LHCN-M2 (cell line): ENCODE results near the gene RAMACL. TPM values are rescaled to one million over a fixed set of nuclear protein-coding genes. Genes with fewer than 3 reads are reported as not detected.
"Not testable (repeated sequence)": the region's sequence is repeated elsewhere in the genome, so short reads cannot be mapped to it uniquely, and the experiment has no call there.

Experiments
- DNase-seq: peaks from one replicate; pipeline ENCODE4 v3.0.0-alpha.2; 2012; ENCODE audit warnings: low read depth
- polyA plus RNA-seq: library from polyadenylated mRNA; unstranded; fragments of >200 nt; gene quantifications from one replicate; pipeline ENCODE4 v1.2.1, GENCODE V29; 2012; ENCODE audit warnings: missing spikeins
- total RNA-seq: library from RNA; depleted of rRNA; stranded (reverse); fragments of >200 nt; gene quantifications from 2 replicates; pipeline ENCODE4 v1.2.3, GENCODE V29; 2014; rRNA removed

The RAMACL gene
- total RNA-seq, result 0.06 TPM in 1 of 2 replicates, not detected in the other
- polyA plus RNA-seq, result 0.17 TPM

DNA sequence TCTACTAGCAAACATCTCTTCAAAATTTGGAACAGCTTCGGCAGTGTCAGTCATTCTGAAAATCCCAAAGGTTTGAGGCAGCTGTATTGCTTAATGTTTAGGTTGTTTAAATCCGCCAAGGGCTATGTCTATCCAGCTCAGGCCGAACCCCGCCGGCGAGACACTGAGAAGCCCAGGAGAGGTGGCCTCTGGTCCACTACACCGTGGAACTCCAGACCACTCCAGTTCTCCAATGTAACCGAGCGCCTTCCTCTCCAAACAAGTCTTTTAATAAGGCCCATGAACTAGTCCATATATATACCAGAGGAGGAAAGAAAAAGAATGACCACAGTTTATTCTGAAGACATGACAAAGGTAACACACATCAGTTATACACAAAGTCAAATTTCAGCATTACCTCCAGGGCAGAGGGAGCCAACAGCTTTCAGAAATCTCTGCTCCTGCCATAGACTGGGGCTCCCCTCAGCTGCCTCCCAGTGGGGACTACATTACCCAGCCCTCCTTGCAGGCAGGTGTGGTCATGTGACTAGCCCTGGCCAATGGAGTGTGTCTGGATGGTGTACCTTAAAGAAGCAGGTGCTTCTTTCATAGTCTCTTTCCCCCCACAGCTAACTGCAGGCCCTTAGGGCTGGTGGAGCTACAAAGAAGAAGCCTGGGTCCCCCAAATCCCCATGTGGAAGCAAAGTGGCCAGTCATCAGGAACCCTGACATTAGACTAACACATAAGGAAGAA, at the start of gene RAMACL:
Gene RAMACL (minus strand): TSS at position 255 of the 733 bp plus-strand sequence. CDS start 201 bp downstream, at position 54.
- DNase-seq, result peak; percentile 19

DNA sequence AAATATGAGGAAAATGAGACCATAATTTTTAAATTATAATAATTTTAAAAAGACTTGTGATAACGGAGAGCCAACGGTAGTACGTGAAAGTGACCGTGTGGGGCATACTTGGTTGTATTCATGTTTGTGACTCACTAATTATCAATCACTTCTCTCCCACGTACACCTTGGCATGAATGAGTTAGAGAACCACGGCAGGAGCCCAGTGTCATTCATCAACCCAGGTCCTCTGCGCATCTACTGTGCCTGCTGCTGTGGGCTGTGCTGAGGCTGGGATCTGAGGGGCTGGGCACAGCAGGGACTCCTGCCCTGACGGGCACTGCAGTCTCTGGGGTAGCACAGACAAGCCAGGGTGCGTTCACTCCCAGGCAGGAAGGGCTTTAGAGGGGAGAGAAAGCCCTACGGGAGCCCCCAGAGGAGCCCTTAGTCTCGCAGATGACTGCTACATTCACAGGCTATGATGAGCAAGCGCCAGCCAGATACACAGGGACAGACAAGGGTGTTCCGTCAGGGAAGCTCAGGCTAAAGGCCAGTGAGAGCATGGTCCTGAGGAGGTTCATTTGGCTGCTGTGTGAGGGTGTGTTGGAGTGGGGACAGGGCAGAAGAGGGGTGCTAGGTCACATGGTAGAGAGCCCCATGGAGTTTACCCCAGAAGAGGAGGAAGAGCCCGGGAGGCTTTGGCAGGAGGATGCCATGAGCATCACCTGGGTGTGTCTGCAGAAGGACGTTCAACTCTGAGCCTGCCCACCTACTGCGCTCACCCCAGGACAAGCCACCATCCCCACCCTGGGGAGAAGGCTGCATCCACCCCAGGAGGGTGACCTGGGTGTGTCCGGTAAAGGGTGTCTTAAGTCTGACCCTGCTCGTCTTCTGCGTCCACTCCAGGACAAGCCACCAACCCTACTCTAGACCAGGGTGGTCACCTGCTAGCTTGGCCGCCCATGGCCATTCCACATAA, 48.8 kb upstream of the RAMACL start:
- no peak for DNase-seq

DNA sequence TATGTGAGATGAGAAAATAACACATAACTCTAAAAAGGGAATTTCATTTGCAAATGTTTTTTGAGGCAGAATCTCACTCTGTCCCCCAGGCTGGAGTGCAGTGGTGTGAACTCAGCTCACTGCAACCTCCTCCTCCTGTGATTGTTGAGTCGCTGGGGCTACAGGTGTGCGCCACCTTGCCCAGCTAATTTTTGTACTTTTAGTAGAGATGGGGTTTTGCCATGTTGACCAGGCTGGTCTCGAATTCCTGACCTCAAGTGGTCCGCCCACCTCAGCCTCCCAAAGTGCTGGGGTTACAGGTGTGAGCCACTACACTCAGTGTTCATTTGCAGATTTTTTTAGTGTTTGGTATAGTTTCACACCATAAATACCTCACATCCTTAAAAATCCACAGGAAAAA, 48.1 kb upstream of the RAMACL start:
- not testable (repeated sequence) for DNase-seq

DNA sequence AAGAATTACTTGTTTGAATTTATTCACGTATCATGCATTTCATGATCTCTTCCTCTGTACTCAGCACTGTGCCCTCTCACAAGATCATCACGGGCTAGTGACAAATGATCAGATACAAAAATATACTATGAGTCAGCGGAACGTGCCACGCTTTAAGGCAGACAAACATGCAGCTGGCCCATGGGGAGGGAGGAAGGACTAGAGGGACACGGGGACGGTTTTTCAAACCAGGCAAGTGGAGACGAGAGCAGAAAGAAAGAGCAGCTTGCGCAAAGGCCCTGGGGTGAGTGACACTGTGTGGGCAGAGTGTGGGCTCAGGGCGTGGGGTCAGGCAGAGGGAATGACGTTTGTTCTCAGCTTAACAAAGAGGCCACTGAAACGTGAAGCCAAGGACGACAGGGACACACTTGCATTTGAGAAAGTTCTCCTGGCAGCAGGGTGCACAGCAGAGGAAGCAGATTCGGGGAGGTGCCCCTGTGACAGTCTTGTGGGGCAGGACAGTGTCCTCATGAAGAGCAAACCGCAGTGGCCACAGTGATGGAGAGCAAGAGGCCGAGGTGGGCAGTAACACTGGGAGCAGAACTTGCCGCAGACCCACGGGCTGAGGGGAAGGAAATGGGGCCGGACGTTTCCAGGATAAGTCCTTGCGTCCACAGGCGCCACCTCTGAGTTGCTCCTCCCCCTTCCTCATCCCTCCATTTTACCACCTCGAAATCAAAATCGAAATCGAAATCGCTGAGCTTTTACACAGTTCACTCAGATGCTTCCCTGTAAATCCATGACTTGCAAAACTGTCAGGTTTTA, 47.5 kb upstream of the RAMACL start:
- DNase-seq, result peak; percentile 61

DNA sequence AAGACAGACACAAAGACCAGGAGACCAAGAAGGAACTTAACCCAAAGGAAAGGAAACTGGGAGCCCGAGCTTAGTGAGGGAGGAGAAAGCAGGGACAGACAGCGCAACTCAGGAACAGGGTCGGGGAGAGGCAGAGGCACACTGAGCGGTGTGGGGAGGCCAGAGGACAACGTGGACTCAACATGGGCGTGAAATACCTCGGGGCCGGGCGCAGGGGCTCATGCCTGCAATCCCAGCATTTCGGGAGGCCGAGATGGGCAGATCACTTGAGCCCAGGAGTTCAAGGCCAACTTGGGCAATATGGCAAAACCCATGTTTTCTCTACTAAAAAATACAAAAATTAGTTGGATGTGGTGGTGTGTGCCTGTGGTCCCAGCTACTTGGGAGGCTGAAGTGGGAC, 46.3 kb upstream of the RAMACL start:
- no peak for DNase-seq

DNA sequence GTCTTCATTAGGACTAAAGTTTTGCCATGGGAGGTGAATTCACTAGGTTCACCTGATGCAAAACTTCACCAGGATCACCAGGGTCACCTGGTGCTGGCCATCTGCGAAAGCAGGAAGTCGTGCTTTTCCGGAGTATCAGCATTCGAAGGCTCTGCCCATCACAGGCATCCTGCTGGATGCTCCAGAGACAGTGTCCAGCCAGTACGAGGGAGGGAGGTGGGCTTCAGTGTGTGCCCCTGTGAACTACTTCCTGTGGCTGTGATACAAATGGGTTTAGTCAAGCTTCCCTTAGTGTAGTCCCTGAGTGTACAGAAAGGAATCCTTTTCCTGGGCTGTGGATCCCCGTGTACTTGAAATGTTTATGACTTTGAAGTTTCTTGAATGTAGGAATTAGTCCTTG, 44.0 kb upstream of the RAMACL start:
- DNase-seq, result no peak

DNA sequence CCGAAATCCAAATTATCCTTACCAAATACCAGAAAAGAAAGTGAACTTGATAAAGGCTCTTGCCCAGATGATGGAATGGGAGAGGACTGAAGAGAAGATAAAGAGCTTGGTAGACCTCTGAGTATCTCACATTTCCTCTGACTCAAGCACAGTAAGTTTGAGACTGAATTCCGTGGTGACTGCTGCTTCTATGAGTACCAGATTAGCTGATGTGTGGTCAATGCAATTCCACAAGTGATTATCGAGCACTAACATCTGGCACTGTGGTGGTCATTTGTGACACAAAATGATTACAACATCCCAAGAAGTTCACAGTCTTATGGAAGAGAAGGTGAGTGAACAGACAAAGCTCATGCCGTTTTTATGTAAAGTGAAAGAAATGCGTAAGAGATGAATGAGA, 43.1 kb upstream of the RAMACL start:
- peak; percentile 77 for DNase-seq

DNA sequence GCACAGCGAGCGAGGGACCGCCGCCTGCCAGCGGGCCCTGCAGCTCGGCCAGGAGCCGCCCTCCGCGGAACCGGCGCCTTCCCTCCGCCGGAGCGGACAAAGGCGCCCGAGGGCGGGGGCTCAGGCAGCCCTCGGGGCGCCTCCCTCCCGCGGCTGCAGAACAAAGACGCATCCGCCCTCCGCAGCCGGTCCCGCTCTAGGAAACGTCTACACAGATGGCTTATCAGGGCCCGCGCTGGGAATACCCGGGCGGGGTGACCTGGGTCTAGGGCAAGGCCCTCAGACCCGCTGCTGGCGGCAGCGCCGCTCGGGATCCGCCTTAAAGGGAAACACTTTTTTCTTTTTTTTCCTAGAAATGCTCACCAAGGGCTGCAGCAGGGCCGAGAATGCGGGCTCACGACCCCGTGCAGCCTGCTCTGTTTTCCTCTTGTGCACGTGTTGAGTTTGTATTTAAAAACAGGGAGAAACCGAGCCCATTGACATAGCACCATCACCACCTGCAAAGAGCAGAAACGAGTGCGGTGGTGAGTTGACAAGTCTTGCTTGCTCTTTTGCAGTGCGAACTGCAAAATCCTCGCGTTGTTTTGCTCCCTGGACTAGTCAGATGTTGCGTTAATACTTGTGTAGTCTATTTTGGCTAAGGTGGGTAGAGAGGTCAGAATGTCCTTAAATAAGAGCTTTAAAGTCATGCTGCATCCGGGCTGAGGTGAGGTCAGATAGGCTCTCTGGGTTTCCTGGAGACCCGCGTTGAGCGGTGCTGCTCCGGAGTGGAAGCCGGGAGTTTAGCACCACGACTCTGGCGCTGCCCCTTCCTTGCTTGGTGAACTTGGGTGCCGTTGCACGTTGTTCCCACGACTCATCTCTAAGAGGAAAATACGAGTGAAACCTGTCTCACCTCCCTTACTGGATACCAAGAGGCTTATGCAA, 41.7 kb upstream of the RAMACL start:
- peak; percentile 59 for DNase-seq

DNA sequence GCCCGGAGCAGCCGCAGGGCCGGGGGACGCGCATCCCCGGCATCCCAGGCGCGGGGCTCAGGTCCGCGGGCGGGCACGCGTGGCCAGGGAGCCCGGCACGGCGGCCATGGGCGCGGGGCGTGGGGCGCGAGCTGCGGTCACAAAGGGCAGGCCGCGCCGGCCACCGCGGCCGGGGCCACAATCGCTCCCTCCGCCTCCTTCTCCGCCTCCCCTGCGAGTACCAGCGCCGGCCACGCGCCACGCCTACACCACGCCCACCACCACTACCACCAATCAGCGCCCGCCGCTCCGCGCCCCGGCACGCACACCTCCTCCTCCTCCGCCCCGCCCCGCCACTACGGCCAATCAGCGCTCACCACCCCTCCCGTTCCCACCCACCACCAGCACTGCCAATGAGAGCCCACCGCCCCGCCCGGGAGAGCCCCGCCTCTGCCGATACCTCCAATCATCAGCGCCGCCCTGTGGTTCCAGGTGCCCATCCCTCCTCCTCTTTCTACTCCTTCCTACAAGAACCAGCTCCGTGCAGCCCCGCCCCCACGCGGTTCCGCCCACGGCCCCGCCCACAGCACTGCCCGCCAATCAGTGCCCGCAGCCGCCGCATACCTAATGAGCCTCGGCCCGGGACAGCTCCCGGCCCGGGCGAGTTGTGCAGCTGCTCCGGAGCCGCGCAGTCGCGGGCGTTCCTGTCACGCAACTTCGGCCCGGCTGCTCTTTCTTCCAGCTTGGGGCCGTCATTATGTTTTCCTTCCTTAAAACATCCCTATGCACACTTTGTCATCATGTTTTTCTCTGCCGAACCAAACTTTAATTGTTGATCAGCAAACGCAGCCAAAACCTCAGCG, 40.8 kb upstream of the RAMACL start, which contains the start of gene RPS6KA2:
Gene RPS6KA2 (minus strand): TSS at position 219 of the 842 bp plus-strand sequence. CDS start 232 bp downstream, outside the sequence.
- peak; percentile 99 for DNase-seq

DNA sequence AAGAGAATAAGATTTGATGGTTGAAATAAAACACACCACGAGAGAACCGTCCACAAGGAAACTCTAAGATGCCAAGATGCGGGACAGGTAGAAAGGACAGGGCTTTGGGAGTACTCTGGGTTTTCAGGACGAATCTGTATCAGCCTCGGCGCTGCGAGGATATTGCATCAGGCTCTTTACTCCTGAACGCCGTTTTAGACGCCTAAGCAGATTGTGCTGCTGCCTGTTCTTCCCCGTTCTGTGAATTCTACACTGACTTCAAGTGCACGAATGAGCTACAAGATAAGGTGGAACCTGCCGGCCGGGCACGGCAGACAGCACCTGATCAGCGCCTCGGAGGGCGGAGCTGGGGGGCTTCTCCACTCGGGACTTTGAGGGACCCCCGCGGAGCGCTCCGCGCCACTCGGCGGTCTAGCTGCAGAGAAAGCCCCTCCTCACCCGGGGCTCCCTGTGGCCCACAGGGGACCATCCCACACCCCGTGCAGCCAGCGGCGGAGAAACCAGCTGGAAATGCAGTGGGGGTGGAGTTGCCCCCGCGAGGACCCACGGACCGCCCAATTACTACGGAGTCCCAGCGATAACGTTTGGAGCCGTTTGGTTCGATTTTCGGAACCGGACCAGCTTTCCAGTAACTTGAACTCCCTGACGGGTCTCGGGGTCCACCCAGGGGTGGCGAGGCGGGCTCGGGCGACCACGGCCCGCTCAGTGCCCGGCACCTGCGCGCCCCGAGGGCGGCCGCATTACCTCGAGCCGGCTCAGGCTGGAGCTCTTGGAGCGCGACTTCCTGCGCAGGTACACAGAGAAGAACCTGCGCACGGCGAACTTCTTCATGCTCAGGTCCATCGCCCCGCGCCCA, 39.9 kb upstream of the RAMACL start:
- peak; percentile 22 for DNase-seq

DNA sequence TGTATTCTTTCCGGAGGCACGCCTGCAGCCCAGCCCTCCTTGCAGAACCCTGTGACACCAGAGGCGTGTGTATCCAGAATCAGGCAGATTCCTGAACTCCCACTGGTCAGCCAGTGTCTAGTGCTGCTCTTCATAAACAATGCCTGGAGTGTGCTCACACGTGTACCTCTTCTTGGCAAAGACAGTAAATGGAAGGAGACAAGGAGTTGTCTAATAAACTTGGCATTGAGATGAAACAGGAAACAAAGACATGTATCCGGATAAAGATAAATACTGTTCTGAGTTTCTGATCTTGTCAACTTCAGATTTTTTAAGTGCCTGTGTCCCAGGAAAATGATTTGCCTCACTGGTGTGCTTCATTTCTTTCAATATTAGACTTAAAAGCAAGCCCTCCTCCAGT, 38.9 kb upstream of the RAMACL start:
- DNase-seq, result peak; percentile 33

DNA sequence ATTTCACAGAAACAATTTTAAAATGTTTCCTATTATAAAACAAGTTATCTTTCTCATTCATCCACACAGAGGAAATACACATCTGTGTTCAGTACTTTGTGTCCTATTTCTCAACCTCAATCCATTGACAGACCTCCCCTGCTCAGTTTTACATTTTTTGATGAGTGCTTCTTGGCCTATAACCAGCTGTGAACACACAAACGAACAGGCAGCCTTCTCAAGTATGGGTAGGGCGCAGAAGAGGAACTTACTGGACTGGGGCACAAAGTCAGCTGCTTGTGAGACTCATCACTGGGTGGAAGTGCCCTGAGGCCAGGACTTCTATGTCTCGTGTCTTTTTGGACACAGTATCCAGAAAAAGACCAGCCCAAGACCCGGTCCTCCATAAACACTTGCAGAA, 37.8 kb upstream of the RAMACL start:
- DNase-seq, result peak; percentile 82

DNA sequence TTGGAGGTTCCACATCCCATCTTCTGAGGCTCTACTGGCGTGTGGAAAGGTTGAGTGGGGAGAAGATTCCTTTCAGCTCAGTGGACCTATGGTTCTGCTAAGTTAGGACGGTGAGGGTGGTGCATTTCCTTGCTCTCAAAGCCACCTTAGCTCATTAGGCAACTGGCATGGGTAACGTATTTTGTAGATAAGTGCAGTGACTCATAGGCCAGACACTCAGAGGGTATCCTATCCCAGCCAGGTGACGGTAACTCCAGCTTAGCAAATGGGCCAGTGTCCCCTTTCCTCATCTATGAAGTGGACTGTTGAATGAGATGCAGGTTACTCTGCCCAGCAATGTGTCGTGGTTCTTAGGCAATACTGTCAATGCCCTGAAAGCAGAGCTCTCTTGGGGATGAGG, 36.8 kb upstream of the RAMACL start:
- DNase-seq, result no peak

DNA sequence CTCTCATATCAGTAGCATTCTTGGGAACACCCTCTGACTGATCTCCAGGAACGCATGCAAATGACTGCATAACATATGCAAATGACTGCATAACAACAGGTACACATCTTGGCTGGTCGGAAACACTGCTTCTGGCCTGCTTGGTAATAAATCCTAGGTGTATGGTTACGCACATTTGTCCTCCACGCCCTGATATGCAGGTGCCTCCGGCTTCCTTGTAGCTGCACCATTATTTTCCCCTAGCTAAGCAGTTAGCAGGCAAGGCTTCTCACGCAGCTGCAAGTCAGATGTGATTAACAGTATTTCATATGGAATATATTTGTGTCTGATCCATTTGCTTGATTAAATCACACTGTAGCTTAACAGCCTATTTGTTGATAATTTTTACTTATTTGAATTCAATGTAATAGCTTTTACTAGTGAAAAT, 34.6 kb upstream of the RAMACL start:
- no peak for DNase-seq

DNA sequence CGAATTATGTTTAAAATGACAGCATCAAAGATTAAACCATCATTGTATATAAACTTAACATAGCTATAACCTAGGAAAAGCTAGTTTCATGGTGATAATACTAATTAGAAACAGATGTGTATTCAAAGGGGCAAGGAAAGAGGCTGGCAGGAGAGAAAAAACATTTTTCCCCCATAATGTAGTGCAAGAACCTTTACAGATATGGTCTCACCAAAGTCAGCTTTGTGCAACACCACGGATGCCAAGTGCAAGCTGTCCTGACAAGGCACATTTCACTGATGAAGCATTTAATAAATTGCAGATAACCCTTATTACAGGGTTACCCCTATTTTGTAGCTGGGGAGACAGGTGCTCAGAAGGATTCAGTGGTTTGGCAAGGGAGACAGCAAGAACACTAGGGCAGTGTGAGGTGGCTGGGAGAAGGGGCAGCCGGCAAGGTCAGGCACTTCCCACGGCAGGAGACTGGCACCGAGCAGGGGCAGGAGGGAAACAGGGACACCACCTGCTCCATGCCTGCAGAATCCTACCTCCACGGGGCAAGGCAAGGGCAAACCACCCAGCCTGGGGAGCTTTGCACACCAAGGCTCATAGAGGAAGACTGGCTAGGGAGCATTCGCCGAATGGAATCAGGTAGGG, 34.1 kb upstream of the RAMACL start:
- DNase-seq, result peak; percentile 20

DNA sequence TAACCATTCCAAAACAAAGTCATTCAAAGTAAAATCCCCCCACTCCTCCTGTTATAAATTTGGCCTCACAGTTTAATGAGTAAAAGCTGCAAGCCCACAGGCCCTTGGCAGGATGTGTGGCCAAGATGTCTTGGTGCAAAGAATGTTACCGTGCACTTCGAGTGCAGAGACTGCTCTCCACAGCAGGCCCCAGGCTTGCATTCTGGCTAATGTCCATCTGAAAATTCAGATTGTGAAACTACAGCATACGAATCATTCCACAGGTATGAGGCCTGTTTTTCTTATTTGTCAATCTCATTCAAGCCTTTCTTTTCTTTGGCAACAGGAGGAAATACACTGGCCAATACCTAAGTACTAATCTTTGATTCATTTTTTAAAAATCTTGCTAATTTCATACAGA, 33.4 kb upstream of the RAMACL start:
- DNase-seq, result peak; percentile 83

DNA sequence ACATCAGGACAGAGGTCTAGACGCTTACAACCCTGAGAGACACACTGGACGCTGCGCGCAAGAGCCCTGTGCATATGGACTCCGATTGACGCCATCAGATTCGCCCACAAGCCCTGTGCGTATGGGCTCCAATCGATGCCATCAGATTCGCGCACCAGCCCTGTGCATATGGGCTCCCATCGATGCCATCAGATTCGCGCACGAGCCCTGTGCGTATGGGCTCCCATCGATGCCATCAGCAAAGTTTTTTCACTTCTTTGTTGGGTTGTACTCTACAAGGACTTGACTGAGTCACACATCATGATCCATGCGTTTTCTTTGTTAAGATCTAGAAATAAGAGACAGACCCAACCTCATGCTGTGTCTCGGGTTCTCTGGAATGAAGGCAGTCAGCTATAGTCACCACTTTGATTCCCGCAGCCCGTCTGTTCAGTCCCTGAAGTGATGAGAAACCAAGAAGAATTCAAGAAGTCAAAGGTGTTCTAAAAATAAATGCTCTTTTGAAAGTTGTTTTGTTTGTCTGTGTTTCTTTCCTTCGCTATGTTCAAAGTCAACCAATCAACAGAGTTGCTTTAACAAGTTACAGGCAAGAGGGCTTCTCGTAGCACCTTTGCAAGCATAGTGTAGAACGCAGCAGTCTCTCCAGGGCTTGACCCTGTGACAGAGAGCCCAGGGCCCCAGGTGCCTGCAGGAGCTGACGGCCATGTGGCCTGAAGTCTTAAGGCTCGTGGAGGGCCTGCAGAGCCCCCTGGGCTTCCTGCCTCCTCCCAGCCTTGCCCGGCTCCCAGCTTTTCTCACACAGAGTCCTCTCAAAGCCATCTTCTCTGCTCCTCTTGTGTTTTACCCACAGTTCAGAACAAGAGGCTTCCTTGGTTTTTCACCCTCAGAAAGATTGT, 32.6 kb upstream of the RAMACL start:
- peak; percentile 68 for DNase-seq
